Sigmoid colon (tissue), 7 donors: ENCODE data around the gene TTLL4. TPM values are rescaled to one million over a fixed set of nuclear protein-coding genes. Genes with fewer than 3 reads are reported as not detected.

Source experiments
- DNase-seq: peaks from one replicate; pipeline ENCODE4 v3.0.0-alpha.2; 2019
- H3K27ac ChIP-seq, 4 donors: fragments of 200-600 bp; sonication (generic); one replicate each; pipeline ENCODE4 v1.5.1; 2016 to 2019; ENCODE audit warnings: mild to moderate bottlenecking in 1 of 4
- H3K27me3 ChIP-seq, 3 donors: fragments of 200-600 bp; sonication (generic); one replicate each; pipeline ENCODE4 v1.5.1; 2019; ENCODE audit warnings: mild to moderate bottlenecking in 1 of 3
- H3K36me3 ChIP-seq, 4 donors: fragments of 200-600 bp; sonication (generic); one replicate each; pipeline ENCODE4 v1.5.1; 2016 to 2019
- H3K4me1 ChIP-seq, 4 donors: fragments of 200-600 bp; sonication (generic); one replicate each; pipeline ENCODE4 v1.5.1; 2017 to 2019
- H3K4me3 ChIP-seq, 4 donors: fragments of 200-600 bp; sonication (generic); one replicate each; pipeline ENCODE4 v1.5.1; 2017 to 2019; ENCODE audit warnings: mild to moderate bottlenecking in 2 of 4, moderate library complexity in 1 of 4
- H3K9me3 ChIP-seq, 4 donors: fragments of 200-600 bp in 3 of 4; sonication (generic) in 3 of 4; one replicate each; pipeline versions ENCODE4 v1.5.1 to v1.6.1; 2013 to 2019
- EP300 ChIP-seq, 4 donors: sonication (generic); formaldehyde crosslinking; IDR thresholded peaks; one replicate each; pipeline ENCODE4 v1.6.1; 2017; ENCODE audit warnings: antibody characterized with exemption in 4 of 4
- POLR2A ChIP-seq, 2 donors: fragments of 450-650 bp; IDR thresholded peaks; one replicate each; pipeline ENCODE4 v1.6.1; 2016; ENCODE audit warnings: antibody characterized with exemption in 2 of 2, mild to moderate bottlenecking in 2 of 2, moderate library complexity in 2 of 2
- POLR2AphosphoS5 ChIP-seq, 4 donors: sonication (generic); formaldehyde crosslinking; IDR thresholded peaks; one replicate each; pipeline ENCODE4 v1.6.1; 2017; ENCODE audit warnings: antibody characterized with exemption in 4 of 4
- WGBS, 2 donors: extraction: QIAGEN DNeasy Blood & Tissue Kit; methylation state at CpG; one replicate each; pipeline ENCODE4 v1.1.7; 2013; 5-methylcytosine and 5-hydroxymethylcytosine counted together
- intact Hi-C: fragments of 100-400 bp; cut with DNase I; formaldehyde crosslinking; loops from one replicate; pipeline ENCODE4 v1.15.1; 2023
- polyA plus RNA-seq, 3 donors: library from polyadenylated mRNA; stranded (reverse); fragments of 200-250 nt; gene quantifications; one replicate each; pipeline ENCODE4 v1.2.3, GENCODE V29; 2013
- total RNA-seq, 4 donors: library from RNA; depleted of rRNA; stranded (reverse); fragments of >200 nt; gene quantifications; one replicate each; pipeline ENCODE4 v1.1.0, GENCODE V29; 2016
- TF ChIP-seq, protein P1 (sequence below), 4 experiments: fragments of 450-650 bp in 3 of 4; fragments of 200-600 bp in 1 of 4; IDR thresholded peaks; one replicate each; pipeline ENCODE4 v1.5.1; 2016 to 2019; ENCODE audit warnings: antibody characterized with exemption in 4 of 4, mild to moderate bottlenecking in 3 of 4, moderate library complexity in 2 of 4
- donor health status: healthy with polysubstance abuse.
- donor health status: Bipolar disorder and iron deficiency.
- donor health status: healthy.

TTLL4 gene
- total and polyA plus RNA-seq, 7 donors, result 6.0 to 16.0 (median 11.8) TPM

DNA sequence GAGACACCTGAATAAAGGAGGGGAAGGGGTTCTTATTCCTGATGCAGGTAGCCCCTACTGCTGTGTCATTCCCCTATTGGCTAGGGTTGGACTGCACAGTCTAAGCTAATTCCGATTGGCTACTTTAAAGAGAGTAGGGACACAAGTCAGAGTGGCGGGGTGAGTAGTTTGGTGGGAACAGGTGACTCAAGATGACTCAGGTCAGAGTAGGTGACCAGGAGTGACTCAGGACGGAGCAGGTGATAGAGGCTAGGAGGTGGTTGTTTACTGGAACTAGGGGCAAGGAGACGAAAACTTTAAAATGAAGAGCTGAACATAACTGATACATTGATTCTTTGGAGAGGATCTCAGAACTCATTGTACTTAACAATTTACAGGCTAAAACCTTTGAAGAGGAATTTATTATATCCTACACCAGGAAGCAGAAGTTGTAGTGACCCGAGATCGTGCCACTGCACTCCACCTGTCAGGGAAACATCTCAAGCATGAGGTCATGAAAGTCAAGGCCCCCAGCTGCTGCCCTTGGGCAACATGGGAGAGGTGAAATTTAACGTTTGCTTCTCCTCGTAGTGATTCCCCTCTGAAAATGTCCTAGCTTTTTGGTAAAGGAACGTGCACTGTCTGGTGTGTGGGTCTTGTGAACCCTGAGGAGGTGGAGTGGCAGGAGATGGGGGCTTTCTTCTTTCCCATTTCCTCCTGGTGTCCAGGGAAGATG, 66.8 kb downstream of the TTLL4 start:
- DNase-seq, result no peak
- H3K27ac ChIP-seq, result no peak overlapping the region
- no peak overlapping the region for H3K4me3 ChIP-seq
- TF ChIP-seq POLR2A (IDR thresholded peaks at IDR 0.05) (no peak), EP300 (IDR thresholded peaks at IDR 0.05) (no peak), POLR2AphosphoS5 (IDR thresholded peaks at IDR 0.05) (no peak)
- TF ChIP-seq, protein P1, sequence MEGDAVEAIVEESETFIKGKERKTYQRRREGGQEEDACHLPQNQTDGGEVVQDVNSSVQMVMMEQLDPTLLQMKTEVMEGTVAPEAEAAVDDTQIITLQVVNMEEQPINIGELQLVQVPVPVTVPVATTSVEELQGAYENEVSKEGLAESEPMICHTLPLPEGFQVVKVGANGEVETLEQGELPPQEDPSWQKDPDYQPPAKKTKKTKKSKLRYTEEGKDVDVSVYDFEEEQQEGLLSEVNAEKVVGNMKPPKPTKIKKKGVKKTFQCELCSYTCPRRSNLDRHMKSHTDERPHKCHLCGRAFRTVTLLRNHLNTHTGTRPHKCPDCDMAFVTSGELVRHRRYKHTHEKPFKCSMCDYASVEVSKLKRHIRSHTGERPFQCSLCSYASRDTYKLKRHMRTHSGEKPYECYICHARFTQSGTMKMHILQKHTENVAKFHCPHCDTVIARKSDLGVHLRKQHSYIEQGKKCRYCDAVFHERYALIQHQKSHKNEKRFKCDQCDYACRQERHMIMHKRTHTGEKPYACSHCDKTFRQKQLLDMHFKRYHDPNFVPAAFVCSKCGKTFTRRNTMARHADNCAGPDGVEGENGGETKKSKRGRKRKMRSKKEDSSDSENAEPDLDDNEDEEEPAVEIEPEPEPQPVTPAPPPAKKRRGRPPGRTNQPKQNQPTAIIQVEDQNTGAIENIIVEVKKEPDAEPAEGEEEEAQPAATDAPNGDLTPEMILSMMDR (IDR thresholded peaks at IDR 0.05), result no peak
- H3K9me3 ChIP-seq, result peaks cover 0 to 4% (median 0%) of the 10 kb centered on the region in 4 donors
- H3K36me3 ChIP-seq, result no peaks in the 10 kb centered on the region
- H3K27me3 ChIP-seq, result no peaks in the 10 kb centered on the region
- peaks cover 0 to 13% (median 5%) of the 10 kb centered on the region in 4 donors for H3K4me1 ChIP-seq
- intact Hi-C loops, result no loop called here
- WGBS, 2 donors, result 89 to 96% methylated on average over 9 of the region's 9 CpGs

DNA sequence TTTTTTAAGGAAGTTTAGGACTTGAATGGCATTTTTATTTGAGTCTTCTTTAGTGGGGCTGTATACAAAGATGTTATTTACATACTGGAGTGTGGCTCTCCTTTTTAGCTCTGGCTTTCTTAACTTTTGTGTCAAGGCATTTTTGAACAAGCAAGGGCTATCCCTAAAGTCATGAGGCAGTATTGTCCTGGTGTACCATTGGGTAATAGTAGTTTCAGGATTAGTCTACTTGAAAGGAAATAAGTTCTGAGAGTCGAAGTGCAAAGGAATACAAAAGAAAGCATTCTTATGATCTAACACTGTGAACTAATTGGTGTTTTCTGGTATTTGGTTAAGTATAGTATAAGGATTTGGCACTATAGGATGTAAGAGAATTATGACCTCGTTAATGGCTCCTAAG, 69.4 kb downstream of the TTLL4 start:
- no peaks in the 10 kb centered on the region for H3K36me3 ChIP-seq
- no peak for TF ChIP-seq EP300 (IDR thresholded peaks at IDR 0.05)
- TF ChIP-seq POLR2AphosphoS5 (IDR thresholded peaks at IDR 0.05), result no peak
- TF ChIP-seq POLR2A (IDR thresholded peaks at IDR 0.05), result no peak
- TF ChIP-seq, protein P1 (IDR thresholded peaks at IDR 0.05), result no peak
- H3K9me3 ChIP-seq, result peaks cover 0 to 4% (median 0%) of the 10 kb centered on the region in 4 donors
- H3K27me3 ChIP-seq, result no peaks in the 10 kb centered on the region
- H3K27ac ChIP-seq, result no peak overlapping the region
- intact Hi-C loops, result loop anchor here (2.0 to 5.0 kb wide), 2 partner anchors 27 to 68 kb away; partner anchors contain the start of gene TTLL4
- DNase-seq, result no peak
- WGBS, 2 donors, result 58 to 83% methylated on average over 2 of the region's 2 CpGs
- H3K4me3 ChIP-seq, result no peak overlapping the region
- peaks cover 0 to 27% (median 16%) of the 10 kb centered on the region in 4 donors for H3K4me1 ChIP-seq

DNA sequence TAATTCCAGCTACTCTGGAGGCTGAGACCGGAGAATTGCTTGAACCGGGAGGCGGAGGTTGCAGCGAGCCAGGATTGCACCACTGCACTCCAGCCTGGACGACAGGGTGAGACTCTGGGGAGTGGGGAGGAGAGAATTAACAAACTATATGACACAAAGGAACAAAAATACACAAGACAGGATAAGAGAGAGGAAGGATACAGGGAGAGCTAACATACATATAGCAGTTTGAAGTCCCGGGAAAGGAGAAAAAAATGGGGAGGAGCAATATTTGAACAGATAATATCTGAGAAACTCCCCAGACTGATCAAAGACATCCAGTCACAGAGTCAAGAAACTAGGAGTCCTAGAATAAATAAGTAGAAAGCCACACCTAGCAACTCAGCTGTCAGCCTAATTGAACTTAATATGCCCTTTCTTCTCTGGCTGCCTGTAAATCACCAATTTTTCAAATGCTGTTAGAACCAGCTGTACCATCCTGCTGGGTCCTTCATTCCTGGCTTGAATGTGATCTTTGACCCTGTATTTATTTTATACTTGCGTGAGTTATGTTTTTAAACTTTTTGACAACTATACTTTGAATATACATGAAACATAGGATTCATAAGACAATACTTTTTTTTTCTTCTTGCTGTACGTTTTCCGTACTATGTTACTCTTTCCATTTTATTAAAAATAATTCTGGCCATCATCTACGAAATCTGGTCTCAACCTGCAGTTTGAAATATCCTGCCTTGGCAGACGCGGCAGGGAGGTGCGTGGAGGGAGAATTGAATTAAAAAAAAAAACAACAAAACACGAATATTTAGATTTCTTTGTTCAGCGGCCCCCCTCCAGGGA, 70.4 kb downstream of the TTLL4 start:
- peak overlapping the region; percentile 62 to 79 (median 72) for H3K4me3 ChIP-seq
- no peak for DNase-seq
- no peaks in the 10 kb centered on the region for H3K36me3 ChIP-seq
- no peaks in the 10 kb centered on the region for H3K27me3 ChIP-seq
- TF ChIP-seq POLR2A (IDR thresholded peaks at IDR 0.05) (no peak), POLR2AphosphoS5 (IDR thresholded peaks at IDR 0.05) (no peak), EP300 (IDR thresholded peaks at IDR 0.05) (no peak)
- TF ChIP-seq, protein P1 (IDR thresholded peaks at IDR 0.05), result no peak
- peaks cover 0 to 27% (median 16%) of the 10 kb centered on the region in 4 donors for H3K4me1 ChIP-seq
- H3K27ac ChIP-seq, result peak overlapping the region; percentile 79 to 84 (median 82)
- peaks cover 0 to 4% (median 0%) of the 10 kb centered on the region in 4 donors for H3K9me3 ChIP-seq
- intact Hi-C loops, result loop anchor here (2.0 to 5.0 kb wide), 2 partner anchors 26 to 69 kb away; partner anchors contain the start of gene TTLL4
- 19 to 39% methylated on average over 15 of the region's 15 CpGs for WGBS, 2 donors

DNA sequence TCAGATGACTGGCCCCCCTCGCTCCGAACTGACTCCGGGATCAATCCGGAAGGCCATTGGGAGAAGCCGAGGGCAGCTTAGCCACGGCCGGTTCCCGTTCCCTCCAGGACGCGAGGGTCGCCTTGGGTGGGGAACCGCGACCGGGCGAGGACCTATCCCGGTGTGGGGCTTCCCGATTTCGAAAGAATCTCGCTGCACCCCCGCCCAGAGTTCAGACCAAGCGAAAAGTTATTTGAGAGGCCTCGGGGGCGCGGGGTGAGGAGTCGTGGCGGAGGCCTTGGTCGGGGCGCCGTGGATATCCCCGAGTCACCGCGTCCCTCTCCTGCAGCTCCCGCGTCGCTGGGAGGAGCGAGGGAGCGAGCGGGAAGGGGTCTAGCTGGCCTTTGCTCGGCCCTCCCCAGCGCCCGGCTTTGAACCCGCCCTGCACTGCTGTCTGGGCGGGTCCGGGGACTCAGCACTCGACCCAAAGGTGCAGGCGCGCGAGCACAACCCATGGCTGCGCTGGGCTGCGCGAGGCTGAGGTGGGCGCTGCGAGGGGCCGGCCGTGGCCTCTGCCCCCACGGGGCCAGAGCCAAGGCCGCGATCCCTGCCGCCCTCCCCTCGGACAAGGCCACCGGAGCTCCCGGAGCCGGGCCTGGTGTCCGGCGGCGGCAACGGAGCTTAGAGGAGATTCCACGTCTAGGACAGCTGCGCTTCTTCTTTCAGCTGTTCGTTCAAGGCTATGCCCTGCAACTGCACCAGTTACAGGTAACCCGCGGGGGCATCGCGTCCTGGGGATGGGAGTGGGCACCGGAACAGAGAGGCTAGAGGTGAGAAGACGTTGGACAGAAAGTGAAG, 71.3 kb downstream of the TTLL4 start, which contains the start of gene CYP27A1:
Gene CYP27A1, plus strand, starts transcription at position 457 of the 837 bp plus-strand sequence. Its CDS starts 36 bp downstream, at position 493.
- intact Hi-C loops, result loop anchor here (2.0 to 5.0 kb wide), 2 partner anchors 25 to 70 kb away; partner anchors contain the start of gene TTLL4
- peak within 1 kb of the TSS; percentile 62 to 79 (median 72) for H3K4me3 ChIP-seq
- H3K4me1 ChIP-seq, result peaks cover 0 to 27% (median 16%) of the 10 kb centered on the region in 4 donors
- H3K9me3 ChIP-seq, result peaks cover 0 to 4% (median 0%) of the 10 kb centered on the region in 4 donors
- peak within 1 kb of the TSS; percentile 79 to 84 (median 82) for H3K27ac ChIP-seq
- no peaks in the 10 kb centered on the region for H3K27me3 ChIP-seq
- DNase-seq, result peak; percentile 81
- no peaks in the 10 kb centered on the region for H3K36me3 ChIP-seq
- TF ChIP-seq POLR2AphosphoS5 (IDR thresholded peaks at IDR 0.05), result peak; percentile 26 to 61 (median 44)
- TF ChIP-seq, protein P1 (IDR thresholded peaks at IDR 0.05), result no peak
- peak in 1 of 2 donors; percentile 30 for TF ChIP-seq POLR2A (IDR thresholded peaks at IDR 0.05)
- no peak for TF ChIP-seq EP300 (IDR thresholded peaks at IDR 0.05)
- 1% methylated on average over 76 of the region's 76 CpGs for WGBS, 2 donors
